HepG2 (cell line): ENCODE data around the gene SELENOW. TPM values are rescaled to one million over a fixed set of nuclear protein-coding genes. Genes with fewer than 3 reads are reported as not detected.

Experiments
- DMAP1 ChIP-seq: IDR thresholded peaks from 2 replicates; pipeline ENCODE4 v1.6.1; 2016
- E2F5 ChIP-seq: sonication (generic); formaldehyde crosslinking; conservative IDR thresholded peaks from 2 replicates; pipeline ENCODE4 v1.4.0; 2020; ENCODE audit warnings: missing genetic modification reagents
- HCFC1 ChIP-seq: fragments of 150-350 bp; IDR thresholded peaks from 2 replicates; pipeline ENCODE4 v1.6.1; 2014; ENCODE audit warnings: low read depth, low read length
- HMGXB3 ChIP-seq: sonication (generic); formaldehyde crosslinking; IDR thresholded peaks from 2 replicates; pipeline ENCODE4 v1.4.0; 2020; ENCODE audit warnings: missing genetic modification reagents, borderline replicate concordance
- KDM2A ChIP-seq: sonication (generic); formaldehyde crosslinking; IDR thresholded peaks from 2 replicates; pipeline ENCODE4 v1.4.0; 2020; ENCODE audit warnings: low read depth, missing genetic modification reagents, borderline replicate concordance
- KIAA2018 ChIP-seq: sonication (generic); formaldehyde crosslinking; IDR thresholded peaks from 2 replicates; pipeline ENCODE4 v1.5.0; 2020; ENCODE audit warnings: mild to moderate bottlenecking, missing genetic modification reagents, borderline replicate concordance
- KLF13 ChIP-seq: sonication (generic); formaldehyde crosslinking; IDR thresholded peaks from 2 replicates; pipeline ENCODE4 v1.4.0; 2020; ENCODE audit warnings: mild to moderate bottlenecking, missing genetic modification reagents
- MYPOP ChIP-seq: sonication (generic); formaldehyde crosslinking; IDR thresholded peaks from 2 replicates; pipeline ENCODE4 v1.8.1; 2023; ENCODE audit warnings: mild to moderate bottlenecking, moderate library complexity, missing genetic modification reagents
- NKX3-1 ChIP-seq: sonication (generic); formaldehyde crosslinking; IDR thresholded peaks from 2 replicates; pipeline ENCODE4 v1.5.0; 2020; ENCODE audit warnings: missing genetic modification reagents
- XRCC5 ChIP-seq: fragments of 200-400 bp; formaldehyde crosslinking; optimal IDR thresholded peaks from 2 replicates; pipeline ENCODE3; 2017; ENCODE audit warnings: mild to moderate bottlenecking, low read length
- ZNF317 ChIP-seq: sonication (generic); formaldehyde crosslinking; IDR thresholded peaks from 2 replicates; pipeline ENCODE4 v1.5.0; 2020; ENCODE audit warnings: mild to moderate bottlenecking, missing genetic modification reagents
- ZNF543 ChIP-seq: sonication (generic); formaldehyde crosslinking; IDR thresholded peaks from 2 replicates; pipeline ENCODE4 v1.4.0; 2020; ENCODE audit warnings: mild to moderate bottlenecking, missing genetic modification reagents
- ZNF567 ChIP-seq: sonication (generic); formaldehyde crosslinking; IDR thresholded peaks from 2 replicates; pipeline ENCODE4 v1.8.1; 2023; ENCODE audit warnings: mild to moderate bottlenecking, missing genetic modification reagents, borderline replicate concordance
- ZSCAN20 ChIP-seq: sonication (generic); formaldehyde crosslinking; IDR thresholded peaks from 2 replicates; pipeline ENCODE4 v1.4.0; 2020; ENCODE audit warnings: missing genetic modification reagents, mild to moderate bottlenecking, borderline replicate concordance
- polyA plus RNA-seq, 8 experiments: library from polyadenylated mRNA; depleted of rRNA in 3 of 8; stranded (reverse) in 7 of 8; unstranded in 1 of 8; fragments of >200 nt; fragmentation: Illumina TruSeq in 4 of 8; extraction: Trizol in 4 of 8; gene quantifications; 2 replicates each; pipeline versions ENCODE4 v1.2.1 to v1.2.3, GENCODE V29; 2011 to 2016; ENCODE audit warnings: low read depth in 4 of 8, missing spikeins in 1 of 8, mixed read lengths in 1 of 8; ENCODE audit not compliant: insufficient read depth in 1 of 8
- total RNA-seq, 5 experiments: library from RNA; depleted of rRNA; stranded (reverse); fragments of >200 nt; fragmentation: Illumina TruSeq; extraction: Trizol; gene quantifications; 2 replicates each; pipeline ENCODE4 v1.2.3, GENCODE V29; 2016; ENCODE audit warnings: low read depth in 1 of 5

Gene SELENOW
- total and polyA plus RNA-seq, 2 of the 13 experiments (the other 11 are each of a cell fraction or from before 2014, with no cell fraction given): 50.3 to 64.7 TPM

- TF ChIP-seq E2F5 (CRISPR knock-in tag) (no peak), ZNF543 (CRISPR knock-in tag) (0 out of 2 replicates have a peak, but pooled peaks have one; percentile 64), NKX3-1 (CRISPR knock-in tag) (no peak), ZNF317 (peak; percentile 33; the same call in 1 of the 2 replicates), KLF13 (CRISPR knock-in tag) (no peak), HMGXB3 (CRISPR knock-in tag) (peak; percentile 76), DMAP1 (CRISPR knock-in tag) (peak; percentile 91), ZNF567 (CRISPR knock-in tag) (no peak), MYPOP (CRISPR knock-in tag) (no peak; the same call in 1 of the 2 replicates), KIAA2018 (CRISPR knock-in tag) (no peak), XRCC5 (peak; percentile 59), KDM2A (CRISPR knock-in tag) (peak; percentile 78), HCFC1 (peak; percentile 89), ZSCAN20 (CRISPR knock-in tag) (0 out of 2 replicates have a peak, but pooled peaks have one; percentile 59)
Observed at GRCh38 chr19:47745010-47745901, 33.2 kb upstream of the SELENOW start, which contains the start of gene NOP53 (continued).
